MM.1S (cell line): ENCODE results near the gene COIL.

Experiments
- EZH2 ChIP-seq: fragments of 300-600 bp; sonication (generic); optimal IDR thresholded peaks from 2 replicates; pipeline ENCODE3; 2017; ENCODE audit warnings: low read depth, mild to moderate bottlenecking, antibody characterized with exemption, low read length, mixed read lengths
- TF ChIP-seq, protein P1 (sequence below): fragments of 300-600 bp; sonication (generic); IDR thresholded peaks from 2 replicates; pipeline ENCODE4 v1.5.1; 2016; ENCODE audit warnings: antibody characterized with exemption, low read length, mixed read lengths

DNA sequence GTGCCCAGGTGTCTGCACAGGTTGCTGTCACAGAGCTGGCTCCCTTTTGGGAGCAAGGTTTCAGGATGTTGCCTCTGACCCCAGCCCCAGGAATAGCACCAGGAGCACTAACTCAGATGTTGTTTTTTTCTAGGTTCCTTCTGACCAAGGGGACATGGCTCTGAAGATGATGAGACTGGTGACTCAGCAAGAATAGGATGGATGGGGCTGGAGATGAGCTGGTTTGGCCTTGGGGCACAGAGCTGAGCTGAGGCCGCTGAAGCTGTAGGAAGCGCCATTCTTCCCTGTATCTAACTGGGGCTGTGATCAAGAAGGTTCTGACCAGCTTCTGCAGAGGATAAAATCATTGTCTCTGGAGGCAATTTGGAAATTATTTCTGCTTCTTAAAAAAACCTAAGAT is 45.2 kb upstream of the COIL start:
- TF ChIP-seq, protein P1, sequence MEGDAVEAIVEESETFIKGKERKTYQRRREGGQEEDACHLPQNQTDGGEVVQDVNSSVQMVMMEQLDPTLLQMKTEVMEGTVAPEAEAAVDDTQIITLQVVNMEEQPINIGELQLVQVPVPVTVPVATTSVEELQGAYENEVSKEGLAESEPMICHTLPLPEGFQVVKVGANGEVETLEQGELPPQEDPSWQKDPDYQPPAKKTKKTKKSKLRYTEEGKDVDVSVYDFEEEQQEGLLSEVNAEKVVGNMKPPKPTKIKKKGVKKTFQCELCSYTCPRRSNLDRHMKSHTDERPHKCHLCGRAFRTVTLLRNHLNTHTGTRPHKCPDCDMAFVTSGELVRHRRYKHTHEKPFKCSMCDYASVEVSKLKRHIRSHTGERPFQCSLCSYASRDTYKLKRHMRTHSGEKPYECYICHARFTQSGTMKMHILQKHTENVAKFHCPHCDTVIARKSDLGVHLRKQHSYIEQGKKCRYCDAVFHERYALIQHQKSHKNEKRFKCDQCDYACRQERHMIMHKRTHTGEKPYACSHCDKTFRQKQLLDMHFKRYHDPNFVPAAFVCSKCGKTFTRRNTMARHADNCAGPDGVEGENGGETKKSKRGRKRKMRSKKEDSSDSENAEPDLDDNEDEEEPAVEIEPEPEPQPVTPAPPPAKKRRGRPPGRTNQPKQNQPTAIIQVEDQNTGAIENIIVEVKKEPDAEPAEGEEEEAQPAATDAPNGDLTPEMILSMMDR: no peak
- no peak for TF ChIP-seq EZH2
